NCI-H748 (cell line): ENCODE data around the gene PSD4.

Experiments
- DNase-seq: peaks from one replicate; lab custom pipeline; 2025; ENCODE audit not compliant: unreplicated experiment; lab: John Stamatoyannopoulos, UW

The PSD4 gene

DNA sequence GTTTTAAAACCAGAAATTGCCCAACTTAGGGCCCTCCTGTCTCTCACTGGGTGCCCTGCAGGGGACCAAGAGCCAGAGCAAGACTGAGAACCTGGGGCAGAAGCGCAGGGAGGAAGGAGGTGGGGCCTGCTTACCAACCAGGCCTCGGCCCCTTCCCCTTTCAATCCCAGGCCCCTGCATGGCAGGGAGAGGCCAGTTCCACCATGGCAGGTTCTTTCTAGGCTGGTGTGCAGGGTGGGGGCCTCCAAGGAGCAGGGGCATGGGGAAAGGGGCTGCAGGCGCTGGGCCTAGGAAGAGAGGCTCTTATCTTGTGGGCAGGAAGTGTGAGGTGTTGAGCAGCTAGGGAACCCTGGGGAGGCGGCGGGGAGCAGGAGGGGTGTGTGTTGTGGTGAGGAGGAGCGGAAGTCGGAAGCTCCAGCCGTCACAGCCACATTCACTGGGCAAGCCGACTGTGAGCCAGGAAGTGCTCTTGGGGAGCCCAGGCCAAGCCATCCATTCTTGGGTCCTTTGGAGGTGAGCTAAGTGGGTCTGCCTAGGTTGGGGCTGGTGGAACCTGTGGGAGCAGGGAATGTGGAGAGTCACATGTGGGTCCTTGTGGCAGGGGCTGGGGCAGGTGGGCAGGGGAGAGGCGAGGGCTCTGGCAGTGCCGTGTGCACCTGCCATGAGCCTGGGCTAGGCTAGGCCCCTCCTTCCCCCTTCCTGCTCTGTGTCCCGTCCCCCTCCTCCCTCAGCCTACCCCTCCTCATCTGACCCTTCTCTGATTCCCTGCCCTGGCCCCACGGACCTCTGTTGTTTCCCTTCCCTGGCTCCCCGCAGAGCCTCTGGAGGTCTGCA, at the start of gene PSD4:
Gene PSD4, plus strand, starts transcription at position 430 of the 834 bp plus-strand sequence. CDS start 8,486 bp downstream, outside the sequence.
- no peak for DNase-seq

DNA sequence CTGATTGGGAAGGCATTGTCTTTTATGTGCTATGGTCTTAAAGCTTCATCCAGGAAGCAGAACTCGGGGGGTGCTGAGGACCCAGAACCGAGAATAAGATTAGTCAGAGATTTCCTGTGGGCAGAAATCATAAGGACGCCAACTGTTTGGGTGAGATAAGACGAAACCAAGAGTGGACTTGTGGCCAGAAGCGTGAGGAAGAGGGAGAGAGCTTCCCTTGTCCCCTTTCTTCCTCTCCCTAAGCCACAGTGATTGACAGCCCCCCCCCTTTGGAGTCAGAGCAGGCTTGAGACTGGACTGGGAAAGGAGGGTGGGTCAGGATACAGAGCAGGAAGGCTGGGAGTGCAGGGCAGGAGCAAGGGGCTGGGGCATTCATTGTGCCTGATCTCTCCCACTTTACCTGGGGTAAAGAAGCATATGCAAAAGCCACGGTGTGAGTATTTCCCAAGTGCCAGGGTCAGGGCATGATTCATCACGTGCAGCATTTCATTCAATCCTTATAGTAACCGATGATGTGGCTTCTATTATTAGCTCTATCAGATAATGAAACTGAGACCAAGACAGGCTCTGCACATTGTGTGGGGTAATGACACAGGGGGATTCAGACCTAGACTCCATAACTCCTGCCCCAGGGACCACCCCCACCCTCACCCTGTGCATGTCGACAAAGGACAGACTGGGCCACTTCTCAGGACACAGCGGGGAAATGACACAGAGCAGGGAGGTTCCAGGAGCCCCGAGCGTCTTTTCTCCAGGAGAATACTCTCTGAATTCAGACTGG, 49.4 kb upstream of the PSD4 start:
- no peak for DNase-seq

DNA sequence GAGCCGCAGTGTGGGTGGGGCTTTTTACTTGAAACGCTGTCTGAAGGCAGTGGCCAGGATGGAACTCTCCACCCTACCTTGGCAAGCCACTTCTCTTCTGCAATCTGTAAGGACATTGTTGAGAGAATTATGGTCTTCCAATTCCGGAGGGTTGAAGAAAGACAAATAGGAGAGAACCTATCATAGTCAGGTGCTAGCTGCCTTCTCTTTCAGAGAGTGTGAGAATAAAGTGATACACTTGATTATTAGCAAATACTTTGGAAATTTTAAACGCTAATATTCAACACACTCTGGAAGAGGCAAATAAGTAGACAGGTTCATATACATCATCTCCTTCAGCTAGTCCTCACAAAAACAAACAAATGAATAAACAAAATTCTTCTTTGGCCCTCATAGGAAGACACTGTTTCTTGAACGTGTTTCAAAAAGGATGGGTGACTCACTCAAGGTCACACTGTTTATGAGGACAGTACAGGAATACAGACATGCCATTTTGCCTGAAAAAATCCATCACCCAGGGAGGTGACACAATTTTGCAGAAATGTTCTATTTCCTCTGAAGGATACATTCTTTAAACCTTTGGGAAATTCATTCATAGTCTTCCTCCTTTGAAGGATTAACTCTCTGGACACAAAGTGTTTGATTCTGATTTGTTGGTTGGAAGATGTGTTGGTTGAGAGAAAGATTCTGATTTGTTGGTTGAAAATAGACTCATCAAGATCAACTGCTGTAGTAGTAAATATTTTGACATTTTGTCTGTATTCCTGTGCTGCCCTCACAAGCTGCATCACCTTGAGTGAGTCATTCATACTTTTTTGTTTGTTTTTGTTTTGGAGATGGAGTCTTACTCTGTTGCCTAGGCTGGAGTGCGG, 48.6 kb upstream of the PSD4 start:
- DNase-seq: no peak

DNA sequence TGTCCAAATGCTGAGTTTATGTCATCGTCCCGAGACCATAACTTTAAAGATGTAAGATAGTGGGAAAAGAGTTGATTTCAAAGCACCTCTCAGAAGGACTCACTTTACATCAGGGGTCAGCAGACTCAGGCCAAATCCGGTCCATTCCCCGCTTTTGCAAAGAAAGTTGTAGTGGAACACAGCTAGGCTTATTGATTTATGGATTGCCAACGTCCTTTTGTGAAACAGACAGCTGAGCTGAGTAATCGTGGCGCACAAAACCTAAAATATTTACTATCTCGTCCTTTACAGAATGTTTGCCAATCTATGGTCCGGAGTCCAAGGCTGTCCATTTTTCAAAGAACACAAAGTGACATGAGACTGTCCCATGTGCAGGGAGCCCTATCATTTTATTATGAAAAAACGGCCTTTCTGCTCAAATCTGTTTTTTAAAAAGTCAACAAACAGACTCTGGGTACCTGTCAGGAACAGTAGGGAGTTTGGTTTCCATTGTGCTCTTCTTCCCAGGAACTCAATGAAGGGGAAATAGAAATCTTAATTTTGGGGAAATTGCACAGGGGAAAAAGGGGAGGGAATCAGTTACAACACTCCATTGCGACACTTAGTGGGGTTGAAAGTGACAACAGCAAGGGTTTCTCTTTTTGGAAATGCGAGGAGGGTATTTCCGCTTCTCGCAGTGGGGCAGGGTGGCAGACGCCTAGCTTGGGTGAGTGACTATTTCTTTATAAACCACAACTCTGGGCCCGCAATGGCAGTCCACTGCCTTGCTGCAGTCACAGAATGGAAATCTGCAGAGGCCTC, 46.7 kb upstream of the PSD4 start, which contains the start of gene IL1RN:
Gene IL1RN, plus strand, starts transcription at position 754 of the 801 bp plus-strand sequence. Its CDS starts 27 bp downstream, at position 781.
- DNase-seq: no peak

GRCh38 chr2:113127646-113128570, 45.9 kb upstream of the PSD4 start:
- DNase-seq: no peak

DNA sequence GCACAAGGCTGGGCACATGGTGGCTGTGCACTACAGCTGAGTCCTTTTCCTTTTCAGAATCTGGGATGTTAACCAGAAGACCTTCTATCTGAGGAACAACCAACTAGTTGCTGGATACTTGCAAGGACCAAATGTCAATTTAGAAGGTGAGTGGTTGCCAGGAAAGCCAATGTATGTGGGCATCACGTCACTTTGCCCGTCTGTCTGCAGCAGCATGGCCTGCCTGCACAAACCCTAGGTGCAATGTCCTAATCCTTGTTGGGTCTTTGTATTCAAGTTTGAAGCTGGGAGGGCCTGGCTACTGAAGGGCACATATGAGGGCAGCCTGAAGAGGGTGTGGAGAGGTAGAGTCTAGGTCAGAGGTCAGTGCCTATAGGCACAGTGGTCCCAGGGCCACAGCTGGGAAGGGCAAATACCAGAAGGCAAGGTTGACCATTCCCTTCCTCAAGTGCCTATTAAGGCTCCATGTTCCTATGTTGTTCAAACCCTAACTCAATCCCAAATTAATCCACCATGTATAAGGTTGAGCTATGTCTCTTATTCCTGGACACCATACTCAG, 44.2 kb upstream of the PSD4 start:
- no peak for DNase-seq

DNA sequence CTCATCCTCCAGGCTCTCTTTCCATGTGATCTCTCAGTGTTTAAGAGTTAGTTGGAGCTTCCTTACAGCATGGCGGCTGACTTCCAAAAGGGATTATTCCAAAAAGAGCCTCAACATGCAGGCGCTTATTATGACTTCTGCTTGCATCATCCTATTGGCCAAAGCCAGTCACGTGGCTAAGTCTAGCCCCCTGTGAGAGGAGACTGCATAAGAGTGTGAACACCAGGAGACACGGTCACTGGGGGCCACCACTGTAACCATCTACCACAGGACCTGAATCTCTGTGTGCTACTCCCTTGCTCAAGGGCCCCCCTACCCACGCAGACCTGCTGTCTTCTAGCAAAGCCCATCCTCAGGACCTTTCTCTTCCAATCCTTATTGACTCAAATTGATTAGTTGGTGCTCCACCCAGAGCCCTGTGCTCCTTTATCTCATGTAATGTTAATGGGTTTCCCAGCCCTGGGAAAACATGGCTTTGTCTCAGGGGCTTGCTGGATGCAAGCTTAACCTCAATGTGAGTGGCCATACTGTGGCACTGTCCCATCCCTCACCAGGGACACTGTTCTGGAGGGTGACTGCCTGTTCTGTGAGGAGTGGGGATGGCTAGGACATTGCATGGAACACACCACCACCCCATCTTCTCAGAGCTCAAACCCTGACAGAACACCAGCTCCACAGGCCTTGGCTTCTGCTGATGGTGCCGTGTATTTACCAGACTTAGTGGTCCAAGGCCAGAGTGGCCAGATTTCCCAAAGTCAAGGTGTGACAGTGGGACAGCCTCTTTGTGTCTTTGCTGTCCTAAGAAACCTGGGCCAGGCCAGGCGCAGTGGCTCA, 42.2 kb upstream of the PSD4 start:
- DNase-seq: no peak

DNA sequence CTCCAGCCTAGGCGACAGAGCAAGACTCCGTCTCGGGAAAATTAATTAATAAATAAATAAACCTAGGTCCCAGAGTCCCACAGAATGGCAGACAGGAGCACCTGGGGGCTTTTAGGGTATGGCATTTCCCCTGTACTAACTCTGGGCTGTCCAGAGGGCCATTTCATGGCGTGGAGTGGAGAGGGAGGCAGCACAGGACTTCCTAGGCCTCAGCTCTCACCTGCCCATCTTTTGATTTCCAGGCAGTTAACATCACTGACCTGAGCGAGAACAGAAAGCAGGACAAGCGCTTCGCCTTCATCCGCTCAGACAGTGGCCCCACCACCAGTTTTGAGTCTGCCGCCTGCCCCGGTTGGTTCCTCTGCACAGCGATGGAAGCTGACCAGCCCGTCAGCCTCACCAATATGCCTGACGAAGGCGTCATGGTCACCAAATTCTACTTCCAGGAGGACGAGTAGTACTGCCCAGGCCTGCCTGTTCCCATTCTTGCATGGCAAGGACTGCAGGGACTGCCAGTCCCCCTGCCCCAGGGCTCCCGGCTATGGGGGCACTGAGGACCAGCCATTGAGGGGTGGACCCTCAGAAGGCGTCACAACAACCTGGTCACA, 41.3 kb upstream of the PSD4 start:
- DNase-seq: no peak

DNA sequence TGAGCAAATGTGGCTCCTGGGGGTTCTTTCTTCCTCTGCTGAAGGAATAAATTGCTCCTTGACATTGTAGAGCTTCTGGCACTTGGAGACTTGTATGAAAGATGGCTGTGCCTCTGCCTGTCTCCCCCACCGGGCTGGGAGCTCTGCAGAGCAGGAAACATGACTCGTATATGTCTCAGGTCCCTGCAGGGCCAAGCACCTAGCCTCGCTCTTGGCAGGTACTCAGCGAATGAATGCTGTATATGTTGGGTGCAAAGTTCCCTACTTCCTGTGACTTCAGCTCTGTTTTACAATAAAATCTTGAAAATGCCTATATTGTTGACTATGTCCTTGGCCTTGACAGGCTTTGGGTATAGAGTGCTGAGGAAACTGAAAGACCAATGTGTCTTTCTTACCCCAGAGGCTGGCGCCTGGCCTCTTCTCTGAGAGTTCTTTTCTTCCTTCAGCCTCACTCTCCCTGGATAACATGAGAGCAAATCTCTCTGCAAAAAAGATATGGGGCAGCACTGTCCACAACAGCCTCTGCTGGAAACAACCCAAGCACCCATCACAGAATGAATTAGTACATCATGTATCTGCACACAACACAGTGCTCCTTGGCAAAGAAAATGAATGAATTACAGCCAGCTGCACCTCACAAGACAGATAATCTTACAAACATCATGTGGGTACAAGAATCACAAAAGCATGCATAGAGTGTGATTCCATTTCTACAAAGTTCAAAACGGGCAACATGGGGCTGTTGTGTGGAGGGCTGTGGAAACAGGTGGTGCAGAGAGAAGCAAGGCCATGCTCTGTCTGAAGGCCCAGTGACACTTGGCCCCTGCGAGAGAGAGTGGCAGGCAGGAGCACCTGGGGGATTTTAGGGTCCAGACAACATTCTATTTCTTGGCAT, 39.8 kb upstream of the PSD4 start:
- no peak for DNase-seq

GRCh38 chr2:113134717-113135116, 39.1 kb upstream of the PSD4 start:
- no peak for DNase-seq

GRCh38 chr2:113135317-113135716, 38.5 kb upstream of the PSD4 start:
- DNase-seq: no peak

- DNase-seq: peak; percentile 34
Observed at GRCh38 chr2:113136828-113137775, 36.7 kb upstream of the PSD4 start.

DNA sequence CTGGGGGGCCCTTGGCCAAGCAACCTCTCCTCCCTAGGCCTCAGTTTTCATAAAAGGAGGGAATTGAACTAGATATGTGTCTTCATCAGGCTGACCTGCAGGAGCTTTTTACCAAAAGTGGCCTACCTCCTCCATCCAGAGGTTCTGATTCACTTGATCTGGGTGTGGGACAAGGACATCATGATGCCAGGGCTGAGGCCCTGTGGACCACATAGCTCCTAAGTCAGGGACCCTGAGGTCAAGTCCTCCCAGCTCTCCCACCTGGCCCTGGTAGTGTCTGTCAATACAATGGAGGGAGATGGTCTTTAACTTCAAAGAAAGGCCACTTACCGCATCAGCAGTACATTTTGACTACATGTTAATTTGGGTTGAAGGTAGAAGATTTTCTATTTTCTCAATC, 35.9 kb upstream of the PSD4 start:
- no peak for DNase-seq

DNA sequence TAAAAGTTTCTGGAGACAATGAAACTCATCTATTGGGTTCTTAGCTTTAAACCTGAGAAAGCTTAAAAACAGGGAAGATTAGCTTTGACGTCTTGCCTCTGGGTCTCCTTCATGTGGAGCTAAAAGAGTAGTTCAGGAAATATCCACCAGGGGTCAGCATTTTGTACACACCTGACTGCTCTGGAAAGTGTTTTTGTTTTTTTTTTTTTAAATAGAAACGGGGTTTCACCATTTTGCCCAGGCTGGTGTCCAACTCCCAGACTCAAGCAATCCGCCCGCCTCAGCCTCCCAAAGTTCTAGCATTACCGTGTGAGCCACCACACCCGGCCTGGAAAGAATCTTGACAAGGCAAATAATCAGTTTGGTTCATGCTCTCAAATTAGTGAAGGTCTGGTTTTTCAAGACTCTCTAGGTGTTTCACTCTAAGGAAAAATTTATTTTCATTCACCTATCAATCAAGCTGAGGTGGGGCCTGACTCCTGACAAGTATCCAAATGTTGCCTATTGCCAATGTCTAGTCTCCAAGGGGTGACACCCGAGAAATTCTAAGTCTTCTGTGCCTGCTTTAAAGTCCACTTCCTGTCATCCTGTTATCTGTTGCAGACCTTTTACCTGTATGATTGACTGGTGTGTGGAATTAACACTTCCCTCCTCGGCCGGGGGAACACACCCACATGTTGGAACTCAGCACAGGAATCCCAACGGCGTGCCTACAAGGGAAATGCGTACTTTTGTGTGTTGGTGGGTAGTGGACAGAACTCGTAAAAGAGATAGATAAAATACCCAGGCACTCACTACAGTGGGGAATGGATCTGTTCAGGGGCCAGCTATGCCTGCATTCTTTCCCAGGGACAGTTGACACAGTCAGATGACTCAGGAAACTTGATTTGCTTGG, 35.1 kb upstream of the PSD4 start:
- DNase-seq: peak; percentile 58

DNA sequence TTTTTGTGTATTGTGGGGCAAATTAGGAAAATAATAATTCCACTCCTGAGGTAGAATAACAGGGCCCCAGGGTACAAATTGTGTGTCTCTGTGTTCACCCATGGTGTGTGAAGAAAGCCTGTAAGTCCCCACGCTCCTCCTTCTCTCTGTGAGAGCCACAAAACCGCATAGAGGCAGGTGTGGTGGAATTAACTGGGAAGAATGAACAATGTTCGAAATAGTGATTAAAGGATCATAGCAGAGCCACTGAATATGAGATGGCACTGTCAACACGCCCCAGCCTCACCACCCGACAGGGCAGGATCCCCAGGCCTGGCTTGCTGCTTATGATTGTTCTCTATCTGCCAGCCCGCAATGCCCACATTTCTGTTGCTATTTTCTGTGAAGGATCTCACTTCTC, 32.3 kb upstream of the PSD4 start:
- no peak for DNase-seq
